A673 (cell line): ENCODE measurements around the gene FOXN3.

Experiments
- CTCF ChIP-seq: fragments of 300-800, 200-600 bp; sonication (generic); conservative IDR thresholded peaks from 2 replicates; pipeline ENCODE4 v1.5.1; 2017; ENCODE audit warnings: low read depth, mild to moderate bottlenecking, antibody characterized with exemption, low read length, moderate library complexity, mixed read lengths
- EZH2 ChIP-seq: fragments of 200-600 bp; sonication (generic); IDR thresholded peaks from 2 replicates; pipeline ENCODE4 v1.6.1; 2017; ENCODE audit warnings: borderline replicate concordance, low read depth, mild to moderate bottlenecking, mixed read lengths, antibody characterized with exemption, low read length; ENCODE audit not compliant: poor library complexity, severe bottlenecking

GRCh38 chr14:89418976-89419375 lies 1.9 kb upstream of the FOXN3 start:
- TF ChIP-seq CTCF = no peak
- no peak for TF ChIP-seq EZH2
